Muscle of back (tissue), 10 donors: ENCODE measurements around the gene MRC2. TPM values are rescaled to one million over a fixed set of nuclear protein-coding genes. Genes with fewer than 3 reads are reported as not detected.

Source experiments
- polyA plus RNA-seq, 10 donors: library from polyadenylated mRNA; unstranded; fragments of 120-200 nt; gene quantifications; one replicate each; pipeline ENCODE4 v1.2.1, GENCODE V29; 2013; ENCODE audit not compliant: insufficient read length in 10 of 10

The MRC2 gene
- polyA plus RNA-seq, 10 donors, result 112 to 237 (median 150) TPM

Other genes with a start within 250 kb of the MRC2 start
- gene EFCAB3, start 247.1 kb upstream of the MRC2 start, polyA plus RNA-seq, result under 1 TPM in 4 of 10 donors, not detected in 6; 0.10 to 0.27 (median 0.19) TPM
- gene METTL2A, start 203.8 kb upstream of the MRC2 start, polyA plus RNA-seq, result 10 to 100 TPM; 14.4 to 19.9 (median 18.1) TPM
- gene TLK2, start 148.8 kb upstream of the MRC2 start, polyA plus RNA-seq, result 10 to 100 TPM; 41.4 to 55.3 (median 44.5) TPM
- gene MARCHF10, start 180.6 kb downstream of the MRC2 start, polyA plus RNA-seq, result under 1 TPM in 9 of 10 donors, not detected in 1; 0.11 to 0.72 (median 0.49) TPM